ENCODE results near the gene KIF21B.

- TF ChIP-seq CTCF (IDR thresholded peaks at IDR 0.05), result no peak
- no peak for TF ChIP-seq POLR2A (IDR thresholded peaks at IDR 0.05)
These were observed 42.6 kb downstream of the KIF21B start for GRCh38 chr1:200980873-200981272.
